T-cell (primary cell): ENCODE measurements around the gene CRB3. TPM values are rescaled to one million over a fixed set of nuclear protein-coding genes. Genes with fewer than 3 reads are reported as not detected.

Source experiments
- ATAC-seq, 4 experiments: fragments of 200-7000 bp in 3 of 4; fragments of 150-1000 bp in 1 of 4; cut with Tn5 transposase; replicated peaks in 1 of 4; 1 replicate in 3 of 4; 2 replicates in 1 of 4; pipeline ENCODE4 v1.10.0; 2021; ENCODE audit warnings: moderate library complexity in 3 of 4, mild to moderate bottlenecking in 2 of 4, moderate number of reproducible peaks in 1 of 4
- CTCF ChIA-PET, 2 donors: fragments of 300-600 bp; sonication (Branson Sonifier 250); formaldehyde crosslinking; loops; one replicate each; lab custom pipeline; 2022; ENCODE audit warnings: antibody characterized with exemption in 2 of 2; lab: Charles Lee
- POLR2A ChIA-PET, 2 donors: fragments of 300-600 bp; sonication (Branson Sonifier 250); formaldehyde crosslinking; loops; one replicate each; lab custom pipeline; 2022; ENCODE audit warnings: antibody characterized with exemption in 2 of 2; lab: Charles Lee
- DNase-seq, 35 experiments: peaks; one replicate each; pipeline versions ENCODE4 v3.0.0 to v3.0.0-alpha.2; 2013 to 2023
- H3K27ac ChIP-seq: one replicate; pipeline ENCODE4 v1.5.1; 2013; ENCODE audit warnings: low read length
- H3K27me3 ChIP-seq, 2 experiments: replicated peaks in 1 of 2; 1 replicate in 1 of 2; 2 replicates in 1 of 2; pipeline versions ENCODE4 v1.6.1 to v1.7.0; 2013; ENCODE audit warnings: low read length in 1 of 2, mixed read lengths in 1 of 2; ENCODE audit not compliant: control insufficient read depth in 2 of 2, insufficient read depth in 2 of 2; ENCODE audit errors: extremely low read depth in 1 of 2
- H3K36me3 ChIP-seq, 2 donors: 1 replicate in 1 of 2; 2 replicates in 1 of 2; pipeline versions ENCODE4 v1.6.1 to v1.7.0; 2013; ENCODE audit warnings: low read length in 1 of 2; ENCODE audit not compliant: control insufficient read depth in 2 of 2, insufficient read depth in 1 of 2; ENCODE audit errors: extremely low read depth in 1 of 2
- H3K4me1 ChIP-seq, 2 experiments: 1 replicate in 1 of 2; 2 replicates in 1 of 2; pipeline versions ENCODE4 v1.6.1 to v1.7.0; 2013; ENCODE audit warnings: low read length in 2 of 2, mixed read lengths in 1 of 2; ENCODE audit not compliant: insufficient read depth in 2 of 2, control insufficient read depth in 1 of 2; ENCODE audit errors: extremely low read depth in 1 of 2
- H3K4me3 ChIP-seq, 2 donors: 1 replicate in 1 of 2; 2 replicates in 1 of 2; pipeline versions ENCODE4 v1.5.1 to v1.7.0; 2013; ENCODE audit warnings: mild to moderate bottlenecking in 2 of 2, low read length in 1 of 2, moderate library complexity in 1 of 2; ENCODE audit not compliant: control insufficient read depth in 1 of 2; ENCODE audit errors: extremely low read depth in 1 of 2
- H3K9me3 ChIP-seq: 2 replicates; pipeline ENCODE4 v1.7.0; 2013
- H3K27ac Mint-ChIP-seq, 2 donors: one replicate each; pipeline ENCODE4 v1.8.0; 2020 to 2021; ENCODE audit warnings: mild to moderate bottlenecking in 2 of 2, mixed read lengths in 2 of 2
- H3K27me3 Mint-ChIP-seq, 2 donors: one replicate each; pipeline ENCODE4 v1.8.0; 2021 to 2022; ENCODE audit warnings: mixed read lengths in 2 of 2
- H3K36me3 Mint-ChIP-seq: one replicate; pipeline ENCODE4 v1.8.0; 2021; ENCODE audit warnings: mixed read lengths
- H3K4me1 Mint-ChIP-seq, 3 donors: one replicate each; pipeline ENCODE4 v1.8.0; 2020 to 2022; ENCODE audit warnings: mixed read lengths in 3 of 3, mild to moderate bottlenecking in 1 of 3
- H3K4me3 Mint-ChIP-seq, 3 donors: one replicate each; pipeline ENCODE4 v1.8.0; 2020 to 2022; ENCODE audit warnings: mild to moderate bottlenecking in 3 of 3, mixed read lengths in 3 of 3, moderate library complexity in 3 of 3
- H3K9me3 Mint-ChIP-seq, 3 donors: one replicate each; pipeline ENCODE4 v1.8.0; 2020 to 2022; ENCODE audit warnings: mixed read lengths in 3 of 3
- WGBS: methylation state at CpG from one replicate; pipeline ENCODE4 v1.1.5; 2013; ENCODE audit warnings: missing lambda C conversion rate; ENCODE audit not compliant: insufficient coverage; 5-methylcytosine and 5-hydroxymethylcytosine counted together
- total RNA-seq, 35 experiments: library from RNA in 6 of 35; stranded (reverse) in 6 of 35; fragments of 120-200 nt in 1 of 35; gene quantifications; one replicate each; pipeline versions ENCODE4 v1.2.1 to v1.2.4 and lab custom pipeline; 2013 to 2026

The CRB3 gene
- total RNA-seq, 5 donors from 2014 or later (not counting 1 experiment from before 2014, with no cell fraction given): 5.7 to 6.5 (median 5.9) TPM

- DNase-seq: no peak
Observed at GRCh38 chr19:6471076-6471475, 7.0 kb downstream of the CRB3 start.

DNA sequence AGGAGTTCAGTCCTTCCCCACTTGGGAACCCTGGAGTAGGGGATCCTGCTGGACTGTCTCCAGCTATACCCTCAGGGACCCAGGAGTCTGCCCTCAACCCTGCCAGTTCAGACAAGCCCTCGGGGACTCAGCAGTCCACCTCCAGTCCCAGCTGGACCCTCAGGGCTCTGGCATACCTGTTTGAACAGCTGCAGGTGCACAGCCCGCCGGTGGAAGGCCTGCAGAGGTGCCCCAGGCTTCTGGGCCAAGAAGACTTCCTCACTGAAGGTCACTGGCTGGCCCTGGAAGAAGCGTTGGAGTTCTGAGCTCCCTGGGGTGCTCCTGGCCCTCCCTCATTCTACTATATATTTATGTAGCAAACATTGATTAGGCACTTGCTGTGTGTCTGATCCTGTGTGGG is 8.6 kb downstream of the CRB3 start:
- Mint-ChIP-seq H3K27me3 (no peaks in the 10 kb centered on the region), H3K36me3 (peaks cover 20% of the 10 kb centered on the region), H3K4me1 (peaks cover 0 to 4% (median 0%) of the 10 kb centered on the region in 3 donors), H3K4me3 (no peak overlapping the region), H3K27ac (no peak overlapping the region), H3K9me3 (no peaks in the 10 kb centered on the region)
- ATAC-seq (no peak), DNase-seq (no peak)
- Histone ChIP-seq H3K36me3 (peaks cover 31 to 68% of the 10 kb centered on the region in 2 donors), H3K4me1 (peaks cover 0 to 18% of the 10 kb centered on the region in 2 experiments), H3K9me3 (no peaks in the 10 kb centered on the region), H3K4me3 (no peak overlapping the region), H3K27me3 (no peaks in the 10 kb centered on the region), H3K27ac (no peak overlapping the region)
- ChIA-PET POLR2A (interaction anchor here in 1 of 2 donors (0.6 kb wide), 1 partner anchor 8 kb away, joined by 7 read pairs; no protein-coding TSS in a partner anchor), CTCF (no interaction called here)
- 94% methylated on average over 3 of the region's 4 CpGs for WGBS

More at GRCh38 chr19:6471076-6471475, 7.0 kb downstream of the CRB3 start:
- H3K36me3 Mint-ChIP-seq: peaks cover 21% of the 10 kb centered on the region
- WGBS: 96% methylated on average over 4 of the region's 14 CpGs
- H3K27me3 Mint-ChIP-seq: no peaks in the 10 kb centered on the region
- CTCF ChIA-PET: no interaction called here
- Histone ChIP-seq H3K9me3 (no peaks in the 10 kb centered on the region), H3K27me3 (no peaks in the 10 kb centered on the region), H3K4me1 (peaks cover 0 to 6% of the 10 kb centered on the region in 2 experiments), H3K36me3 (peaks cover 22 to 54% of the 10 kb centered on the region in 2 donors), H3K4me3 (no peak overlapping the region), H3K27ac (no peak overlapping the region)
- POLR2A ChIA-PET: no interaction called here
- H3K4me3 Mint-ChIP-seq: no peak overlapping the region
- H3K9me3 Mint-ChIP-seq: no peaks in the 10 kb centered on the region
- ATAC-seq: no peak
- H3K27ac Mint-ChIP-seq: no peak overlapping the region
- H3K4me1 Mint-ChIP-seq: peaks cover 0 to 2% (median 0%) of the 10 kb centered on the region in 3 donors

- Histone ChIP-seq H3K27ac (no peak overlapping the region), H3K4me3 (no peak overlapping the region), H3K27me3 (no peaks in the 10 kb centered on the region), H3K36me3 (peaks cover 31 to 69% of the 10 kb centered on the region in 2 donors), H3K9me3 (no peaks in the 10 kb centered on the region), H3K4me1 (peaks cover 0 to 19% of the 10 kb centered on the region in 2 experiments)
- H3K27ac Mint-ChIP-seq: no peak overlapping the region
- peaks cover 0 to 4% (median 0%) of the 10 kb centered on the region in 3 donors for H3K4me1 Mint-ChIP-seq
- no peak for DNase-seq
- peaks cover 15% of the 10 kb centered on the region for H3K36me3 Mint-ChIP-seq
- WGBS: 93% methylated on average over 3 of the region's 9 CpGs
- no peak overlapping the region for H3K4me3 Mint-ChIP-seq
- H3K9me3 Mint-ChIP-seq: no peaks in the 10 kb centered on the region
- H3K27me3 Mint-ChIP-seq: no peaks in the 10 kb centered on the region
- no peak for ATAC-seq
- POLR2A ChIA-PET: no interaction called here
- CTCF ChIA-PET: no interaction called here
Observed at GRCh38 chr19:6473647-6474046, 9.6 kb downstream of the CRB3 start.

DNA sequence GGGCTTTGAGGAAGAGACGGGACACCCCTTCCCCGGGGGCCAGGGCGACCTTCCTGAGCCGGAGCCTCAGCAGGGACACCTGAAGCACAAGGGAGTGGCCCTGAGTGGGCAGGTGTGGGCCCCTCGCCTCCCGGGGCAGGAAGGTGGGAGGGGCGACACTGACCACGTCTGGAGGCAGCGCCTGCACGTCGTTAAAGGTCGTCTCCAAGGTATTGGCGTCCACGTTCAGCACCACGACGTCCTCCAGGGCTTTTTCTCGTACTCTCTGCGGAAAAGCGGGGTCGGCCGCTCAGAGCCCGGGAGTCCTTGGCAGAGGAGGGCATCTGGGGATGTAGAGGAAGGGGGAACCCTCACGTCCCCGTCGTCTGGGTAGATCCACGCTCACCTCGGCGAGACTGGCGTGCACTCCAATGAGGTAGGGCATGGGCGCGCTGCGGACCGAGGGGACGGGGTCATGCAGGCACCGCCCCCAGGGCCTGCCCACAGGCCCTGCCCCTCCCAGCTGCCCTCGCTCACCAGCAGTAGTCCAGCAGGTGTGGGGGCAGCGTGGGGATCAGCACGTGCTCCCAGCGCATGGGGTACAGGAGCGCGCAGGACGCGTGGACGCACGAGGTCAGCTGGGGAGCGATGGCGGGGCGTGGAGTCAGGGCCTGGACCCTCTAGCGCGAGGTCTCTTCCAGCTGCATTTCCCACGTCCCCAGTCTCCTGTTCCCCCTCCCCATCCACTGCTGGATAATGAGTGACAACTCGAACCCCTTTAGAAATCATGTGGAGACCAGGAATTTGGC is 11.4 kb downstream of the CRB3 start:
- H3K27ac Mint-ChIP-seq: no peak overlapping the region
- peaks cover 7 to 38% of the 10 kb centered on the region in 2 experiments for H3K4me1 ChIP-seq
- no peak overlapping the region for H3K4me3 Mint-ChIP-seq
- ChIA-PET CTCF (no interaction called here), POLR2A (no interaction called here)
- WGBS: 94% methylated on average over 47 of the region's 52 CpGs
- H3K36me3 Mint-ChIP-seq: peaks cover 7% of the 10 kb centered on the region
- H3K4me3 ChIP-seq: no peak overlapping the region
- H3K9me3 Mint-ChIP-seq: no peaks in the 10 kb centered on the region
- H3K27ac ChIP-seq: no peak overlapping the region
- H3K4me1 Mint-ChIP-seq: peaks cover 9 to 16% (median 14%) of the 10 kb centered on the region in 3 donors
- ATAC-seq (no peak), DNase-seq (no peak)
- H3K27me3 Mint-ChIP-seq: no peaks in the 10 kb centered on the region
- no peaks in the 10 kb centered on the region for H3K9me3 ChIP-seq
- no peaks in the 10 kb centered on the region for H3K27me3 ChIP-seq
- peaks cover 27 to 66% of the 10 kb centered on the region in 2 donors for H3K36me3 ChIP-seq

GRCh38 chr19:6476155-6476895 is 12.3 kb downstream of the CRB3 start:
- peaks cover 7% of the 10 kb centered on the region for H3K36me3 Mint-ChIP-seq
- ATAC-seq (peak; percentile 66 to 89 (median 69)), DNase-seq (peak; percentile 31 to 77 (median 60))
- peak overlapping the region in 1 of 2 donors; percentile 48 for H3K27ac Mint-ChIP-seq
- no peaks in the 10 kb centered on the region for H3K27me3 Mint-ChIP-seq
- Histone ChIP-seq H3K27me3 (no peaks in the 10 kb centered on the region), H3K4me3 (no peak overlapping the region), H3K27ac (no peak overlapping the region), H3K36me3 (peaks cover 25 to 60% of the 10 kb centered on the region in 2 donors), H3K9me3 (no peaks in the 10 kb centered on the region), H3K4me1 (peaks cover 11 to 44% of the 10 kb centered on the region in 2 experiments)
- POLR2A ChIA-PET: no interaction called here
- peaks cover 17 to 24% (median 21%) of the 10 kb centered on the region in 3 donors for H3K4me1 Mint-ChIP-seq
- H3K4me3 Mint-ChIP-seq: no peak overlapping the region
- CTCF ChIA-PET: no interaction called here
- 91% methylated on average over 24 of the region's 33 CpGs for WGBS
- no peaks in the 10 kb centered on the region for H3K9me3 Mint-ChIP-seq

DNA sequence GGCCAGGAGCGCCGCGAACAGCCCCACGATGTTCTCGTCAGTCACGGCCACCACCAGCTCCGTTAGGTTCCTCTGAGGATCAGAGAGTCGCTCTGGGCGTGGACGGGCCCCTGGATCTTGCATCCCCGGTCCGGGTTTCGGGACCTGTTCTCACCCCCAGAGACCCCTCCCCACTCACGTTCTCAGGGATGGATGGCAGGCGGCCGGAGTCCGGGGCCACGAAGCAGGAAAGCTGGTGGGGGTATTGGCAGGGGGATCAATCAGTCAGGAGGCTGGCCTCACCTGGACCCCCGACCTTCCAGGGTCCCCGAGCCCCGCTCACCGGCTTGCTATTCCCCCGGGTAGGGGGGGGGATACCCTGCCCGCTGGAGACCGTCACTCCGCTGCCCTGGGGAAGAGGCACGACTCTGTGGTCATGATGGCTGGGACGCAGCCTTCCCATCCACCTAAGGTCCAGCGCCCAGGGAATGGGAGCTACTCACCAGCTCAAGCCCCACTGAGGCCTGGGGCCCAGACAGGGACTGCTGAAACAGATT is 12.9 kb downstream of the CRB3 start:
- 98% methylated on average over 13 of the region's 29 CpGs for WGBS
- peaks cover 23 to 55% of the 10 kb centered on the region in 2 donors for H3K36me3 ChIP-seq
- ChIA-PET POLR2A (no interaction called here), CTCF (no interaction called here)
- no peak for ATAC-seq
- no peaks in the 10 kb centered on the region for H3K27me3 Mint-ChIP-seq
- no peaks in the 10 kb centered on the region for H3K9me3 Mint-ChIP-seq
- no peak overlapping the region for H3K27ac ChIP-seq
- no peak for DNase-seq
- no peak overlapping the region for H3K4me3 Mint-ChIP-seq
- peaks cover 23 to 30% (median 27%) of the 10 kb centered on the region in 3 donors for H3K4me1 Mint-ChIP-seq
- H3K36me3 Mint-ChIP-seq: peaks cover 7% of the 10 kb centered on the region
- H3K9me3 ChIP-seq: no peaks in the 10 kb centered on the region
- H3K27ac Mint-ChIP-seq: no peak overlapping the region
- H3K27me3 ChIP-seq: no peaks in the 10 kb centered on the region
- no peak overlapping the region for H3K4me3 ChIP-seq
- peaks cover 11 to 48% of the 10 kb centered on the region in 2 experiments for H3K4me1 ChIP-seq
